GM12873 (cell line): Measurements from ENCODE around the gene SRRT.
A peak's percentile ranks its signal among the peaks of the same experiment; 100 is the strongest.

Experiments used
- TF ChIP-seq, protein P1 (sequence below): IDR thresholded peaks from 2 replicates; pipeline ENCODE4 v1.5.1; 2012; ENCODE audit warnings: low read depth, mild to moderate bottlenecking, moderate library complexity, low read length, control low read depth; ENCODE audit not compliant: insufficient read depth; ENCODE audit errors: missing control alignments

SRRT gene

DNA sequence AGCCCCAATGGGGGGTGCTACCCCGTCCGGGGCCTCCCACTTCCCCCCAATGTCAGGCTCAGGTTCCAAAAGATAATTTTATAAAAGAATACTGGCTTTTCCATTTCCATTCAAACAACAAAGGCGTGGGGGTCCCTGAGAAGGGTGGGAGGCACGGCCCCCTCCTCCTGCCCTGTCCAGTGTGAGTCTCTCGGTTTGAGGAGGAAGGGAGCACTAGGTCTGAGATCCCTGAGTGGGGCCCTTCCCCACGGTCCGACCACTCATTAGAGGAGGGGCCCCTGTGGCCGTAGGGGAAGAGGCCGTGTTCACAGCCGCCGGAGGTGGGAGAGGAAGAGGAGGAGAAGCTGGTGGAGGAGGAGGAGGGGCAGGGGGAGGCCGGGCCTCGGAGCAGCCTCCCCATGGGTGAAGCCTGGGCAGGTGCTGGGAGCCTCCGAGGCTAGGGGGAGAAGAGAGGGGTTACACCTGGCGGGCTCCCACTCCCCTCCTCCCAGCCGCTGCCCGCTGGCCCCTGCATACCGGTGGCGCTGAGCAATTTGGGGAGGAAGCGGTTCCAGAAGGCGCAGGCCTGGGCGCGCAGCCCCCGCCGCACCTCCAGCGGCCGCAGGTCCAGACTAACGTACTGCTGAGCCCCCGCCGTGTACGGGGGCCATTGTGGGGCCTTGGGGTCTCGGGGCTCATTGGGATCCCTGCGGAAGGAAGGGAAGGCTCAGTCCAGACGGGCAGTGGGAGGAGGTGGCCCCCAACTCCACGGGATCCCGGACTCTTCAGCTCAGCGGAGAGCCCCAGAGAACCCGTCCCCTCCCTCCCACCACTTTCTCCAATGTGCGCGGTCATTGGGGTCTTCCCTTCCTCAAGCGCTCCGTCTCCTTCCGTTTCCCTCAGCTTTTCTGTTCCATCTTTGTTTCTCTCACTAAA is 16.0 kb downstream of the SRRT start:
- TF ChIP-seq, protein P1, sequence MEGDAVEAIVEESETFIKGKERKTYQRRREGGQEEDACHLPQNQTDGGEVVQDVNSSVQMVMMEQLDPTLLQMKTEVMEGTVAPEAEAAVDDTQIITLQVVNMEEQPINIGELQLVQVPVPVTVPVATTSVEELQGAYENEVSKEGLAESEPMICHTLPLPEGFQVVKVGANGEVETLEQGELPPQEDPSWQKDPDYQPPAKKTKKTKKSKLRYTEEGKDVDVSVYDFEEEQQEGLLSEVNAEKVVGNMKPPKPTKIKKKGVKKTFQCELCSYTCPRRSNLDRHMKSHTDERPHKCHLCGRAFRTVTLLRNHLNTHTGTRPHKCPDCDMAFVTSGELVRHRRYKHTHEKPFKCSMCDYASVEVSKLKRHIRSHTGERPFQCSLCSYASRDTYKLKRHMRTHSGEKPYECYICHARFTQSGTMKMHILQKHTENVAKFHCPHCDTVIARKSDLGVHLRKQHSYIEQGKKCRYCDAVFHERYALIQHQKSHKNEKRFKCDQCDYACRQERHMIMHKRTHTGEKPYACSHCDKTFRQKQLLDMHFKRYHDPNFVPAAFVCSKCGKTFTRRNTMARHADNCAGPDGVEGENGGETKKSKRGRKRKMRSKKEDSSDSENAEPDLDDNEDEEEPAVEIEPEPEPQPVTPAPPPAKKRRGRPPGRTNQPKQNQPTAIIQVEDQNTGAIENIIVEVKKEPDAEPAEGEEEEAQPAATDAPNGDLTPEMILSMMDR: no peak

DNA sequence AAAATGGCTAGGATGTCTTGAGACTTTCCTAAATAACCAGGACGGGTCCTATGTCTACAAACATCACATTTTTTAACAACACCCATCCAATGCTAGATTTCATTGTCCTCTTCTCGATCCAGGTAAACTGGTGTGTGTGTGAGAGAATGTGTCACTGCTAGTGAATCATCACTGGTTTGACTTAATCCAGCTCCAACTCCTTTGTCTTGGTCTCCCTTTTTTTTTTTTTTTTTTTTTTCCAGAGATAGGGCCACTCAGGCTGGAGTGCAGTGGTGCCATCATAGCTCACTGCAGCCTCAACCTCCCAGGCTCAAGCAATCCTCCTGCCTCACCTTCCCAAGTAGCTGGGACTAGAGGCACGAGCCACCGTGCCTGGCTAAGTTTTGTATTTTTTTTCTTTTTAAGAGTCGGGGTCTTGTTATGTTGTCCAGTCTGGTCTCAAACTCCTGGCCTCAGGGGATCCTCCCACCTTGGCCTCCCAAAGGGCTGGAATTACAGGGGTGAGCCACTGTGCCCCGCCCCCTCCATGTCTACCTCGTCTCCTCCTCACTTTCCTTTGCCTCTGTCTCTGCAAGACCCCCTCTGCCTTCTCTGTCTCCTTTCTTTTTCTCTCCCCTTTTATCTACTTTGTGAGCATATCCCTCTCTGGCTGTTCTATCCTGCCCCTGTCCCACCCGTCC is 16.8 kb downstream of the SRRT start:
- TF ChIP-seq, protein P1: no peak

DNA sequence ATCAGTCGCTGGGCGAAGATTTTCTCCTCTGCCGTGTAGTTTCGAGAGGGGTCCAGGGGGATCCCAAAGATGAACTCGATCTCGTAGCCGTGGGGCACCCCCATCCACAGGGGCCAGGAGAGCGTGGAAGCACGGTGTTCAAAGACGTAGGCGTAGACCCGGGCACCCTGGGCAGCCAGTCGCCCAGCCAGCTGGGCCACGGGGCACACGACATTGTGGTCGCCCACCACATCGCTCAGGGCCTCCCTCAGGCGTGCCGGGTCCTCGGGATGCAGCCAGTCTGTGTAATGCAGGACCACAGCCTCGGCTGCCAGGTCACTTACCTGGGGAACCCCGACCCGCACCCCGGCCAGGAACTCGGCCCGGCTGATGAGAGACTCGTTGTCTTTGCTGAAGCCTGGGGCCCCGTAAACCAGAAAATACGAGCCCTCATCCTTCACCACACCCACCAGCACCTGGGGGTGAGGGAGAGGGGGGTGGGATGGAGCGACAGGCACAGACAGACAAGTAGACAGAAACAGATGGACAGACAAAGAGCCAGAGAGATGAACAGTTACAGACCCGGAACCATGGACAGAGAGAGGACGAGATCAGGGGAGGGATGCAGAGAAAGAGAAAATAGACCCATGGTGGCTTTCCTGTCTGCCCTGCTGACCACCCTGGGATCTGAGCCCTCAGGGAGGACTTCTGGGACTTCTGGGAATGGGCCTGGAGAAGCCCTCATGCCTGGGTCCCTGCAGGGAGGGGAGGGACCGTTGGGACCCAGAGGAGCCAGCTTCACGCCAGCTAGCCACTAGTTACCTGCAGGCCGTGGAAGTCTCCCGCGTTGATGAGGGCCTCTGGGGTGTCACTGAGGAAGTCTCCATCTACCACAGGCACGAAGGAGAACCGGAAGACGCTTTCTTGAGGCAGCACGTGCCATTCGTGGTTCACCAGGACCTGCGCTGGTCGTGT is 17.7 kb downstream of the SRRT start:
- TF ChIP-seq, protein P1: no peak

DNA sequence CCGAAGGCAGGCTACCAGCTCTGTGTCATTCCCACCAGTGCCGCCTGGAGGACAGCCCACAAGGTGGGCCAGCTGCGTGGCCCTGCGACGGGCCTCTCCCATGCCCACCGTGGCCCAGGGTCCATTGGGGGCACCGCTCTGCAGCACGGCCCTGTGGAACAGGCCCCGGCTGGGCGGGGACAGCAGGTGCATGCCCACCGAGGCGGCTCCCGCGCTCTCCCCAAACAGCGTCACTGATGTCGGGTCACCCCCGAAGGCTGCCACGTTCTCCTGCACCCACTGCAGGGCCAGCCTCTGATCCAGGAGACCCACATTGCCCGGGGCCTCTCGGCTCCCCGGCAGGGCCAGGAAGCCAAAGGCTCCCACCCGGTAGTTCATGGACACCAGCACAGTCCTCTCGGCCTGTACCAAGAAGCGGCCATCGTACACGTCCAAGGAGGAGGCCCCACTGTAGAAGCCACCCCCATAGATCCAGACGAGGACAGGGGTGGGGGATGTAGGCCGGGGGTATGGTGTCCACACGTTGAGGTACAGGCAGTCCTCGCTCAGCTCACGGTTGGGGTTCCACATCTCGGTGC is 18.5 kb downstream of the SRRT start:
- TF ChIP-seq, protein P1: no peak

DNA sequence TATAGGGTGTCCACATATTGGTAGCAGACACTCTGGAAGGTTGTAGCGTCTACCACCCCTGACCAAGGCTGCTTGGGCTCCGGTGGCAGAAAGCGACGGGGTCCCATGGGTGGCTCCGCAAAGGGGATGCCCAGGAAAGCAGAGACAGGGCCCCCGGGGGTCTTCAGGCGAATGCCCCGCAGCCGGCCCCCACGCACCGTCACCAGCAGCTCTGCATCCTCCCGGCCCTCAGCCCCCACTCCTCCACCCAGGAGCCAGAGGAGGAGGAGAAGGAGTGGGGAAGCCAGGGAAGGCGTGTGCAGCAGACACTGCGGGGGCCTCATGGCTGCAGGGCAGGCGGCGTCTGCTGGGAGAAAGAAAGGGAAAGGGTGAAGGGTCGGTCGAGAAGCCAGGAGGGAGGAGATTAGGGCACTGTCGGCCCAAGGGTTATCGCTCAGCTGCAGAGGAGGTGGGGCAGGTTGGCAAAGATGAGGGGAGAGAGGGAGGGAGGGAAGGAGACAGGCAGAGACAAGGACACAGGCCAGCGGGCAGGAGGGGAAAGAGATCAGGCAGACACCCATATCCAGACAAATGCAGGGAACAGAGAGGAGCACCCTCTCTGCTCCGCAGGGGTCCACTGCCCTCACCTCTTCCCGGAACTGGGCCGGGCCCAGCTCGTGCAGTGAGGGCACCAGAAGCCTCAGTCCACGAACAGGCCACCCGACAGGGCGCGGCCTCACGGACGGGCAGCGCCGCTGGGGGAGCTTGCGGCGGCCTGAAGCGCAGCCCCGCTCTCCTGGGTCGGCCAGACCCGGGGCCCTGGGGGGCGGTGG is 19.2 kb downstream of the SRRT start:
- TF ChIP-seq, protein P1: no peak

DNA sequence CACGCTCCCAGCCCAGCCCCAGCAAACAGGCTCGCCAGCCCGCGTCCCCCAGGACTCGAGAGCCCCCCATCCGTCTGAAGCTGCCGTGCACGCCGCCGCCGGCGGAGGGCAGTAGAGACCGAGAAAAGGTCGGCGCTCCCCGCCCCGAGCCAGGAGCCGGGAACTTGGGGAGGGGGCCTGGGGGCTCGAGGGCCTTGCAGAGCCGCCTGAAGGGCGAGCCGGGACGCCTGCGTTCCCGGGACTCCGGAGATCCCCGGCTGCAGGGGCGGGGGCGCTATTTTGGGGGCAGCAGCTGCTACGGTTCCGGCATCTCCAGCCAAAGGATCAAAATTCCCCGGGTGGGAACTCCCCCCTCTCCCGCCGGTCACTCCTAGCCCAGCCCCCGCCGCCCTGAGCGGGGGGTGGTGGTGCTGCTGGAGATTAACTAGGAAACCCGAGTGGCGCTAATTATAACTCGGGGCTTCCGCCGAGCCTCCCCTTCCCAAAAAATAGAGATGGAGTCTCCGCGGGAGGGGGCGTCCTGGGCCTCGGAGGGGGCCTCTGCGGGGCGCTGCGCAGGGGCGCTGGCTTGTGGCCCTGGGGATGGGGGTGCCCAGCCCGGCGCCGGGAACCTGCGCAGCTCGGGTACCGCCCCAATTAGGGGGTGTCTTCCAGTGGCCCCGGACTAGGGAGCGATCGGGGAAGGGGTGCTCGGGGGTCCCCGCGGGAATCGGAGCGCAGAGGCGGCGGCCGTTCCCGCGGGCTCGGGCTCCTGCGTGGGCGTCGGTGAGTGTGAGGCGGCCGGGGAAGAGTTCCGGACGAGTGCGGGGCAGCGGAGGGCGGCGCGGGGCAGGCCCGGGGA is 20.2 kb downstream of the SRRT start:
- TF ChIP-seq, protein P1: peak; percentile 75
